Neural crest cell (in vitro differentiated cells): Measurements from ENCODE around the gene PLEKHF1. TPM values are rescaled to one million over a fixed set of nuclear protein-coding genes. Genes with fewer than 3 reads are reported as not detected.

Experiments used
- DNase-seq: peaks from one replicate; pipeline ENCODE4 v3.0.0; 2021; ENCODE audit warnings: low read depth, mixed read lengths, low spot score
- H3K27ac Mint-ChIP-seq: one replicate; pipeline ENCODE4 v1.8.0; 2021; ENCODE audit warnings: mild to moderate bottlenecking, mixed read lengths; ENCODE audit not compliant: unreplicated experiment
- H3K27me3 Mint-ChIP-seq: 2 replicates; pipeline ENCODE4 v1.8.0; 2021; ENCODE audit warnings: low read depth, mild to moderate bottlenecking, mixed read lengths
- H3K36me3 Mint-ChIP-seq: 2 replicates; pipeline ENCODE4 v1.8.0; 2021; ENCODE audit warnings: low read depth, mild to moderate bottlenecking, mixed read lengths
- H3K4me1 Mint-ChIP-seq: 2 replicates; pipeline ENCODE4 v1.8.0; 2021; ENCODE audit warnings: mixed read lengths
- H3K4me3 Mint-ChIP-seq: one replicate; pipeline ENCODE4 v1.8.0; 2021; ENCODE audit warnings: mild to moderate bottlenecking, mixed read lengths
- H3K9me3 Mint-ChIP-seq: 2 replicates; pipeline ENCODE4 v1.8.0; 2021; ENCODE audit warnings: mixed read lengths
- CTCF ChIP-seq: fragments of 200-600 bp; sonication (generic); conservative IDR thresholded peaks from 2 replicates; pipeline ENCODE4 v1.5.0; 2021; ENCODE audit warnings: antibody characterized with exemption, mild to moderate bottlenecking
- total RNA-seq: library from RNA; stranded (reverse); gene quantifications from 2 replicates; pipeline ENCODE4 v1.2.1, GENCODE V29; 2021

Gene PLEKHF1
- total RNA-seq, 1 donor from 2014 or later, result 1.2 TPM

GRCh38 chr19:29694161-29694560 lies 28.9 kb downstream of the PLEKHF1 start:
- Mint-ChIP-seq H3K9me3 (no peaks in the 10 kb centered on the region), H3K4me1 (peaks cover 17% of the 10 kb centered on the region), H3K36me3 (peaks cover 3% of the 10 kb centered on the region), H3K4me3 (no peak overlapping the region), H3K27ac (no peak overlapping the region), H3K27me3 (no peaks in the 10 kb centered on the region)
- no peak for TF ChIP-seq CTCF
- DNase-seq, result no peak

DNA sequence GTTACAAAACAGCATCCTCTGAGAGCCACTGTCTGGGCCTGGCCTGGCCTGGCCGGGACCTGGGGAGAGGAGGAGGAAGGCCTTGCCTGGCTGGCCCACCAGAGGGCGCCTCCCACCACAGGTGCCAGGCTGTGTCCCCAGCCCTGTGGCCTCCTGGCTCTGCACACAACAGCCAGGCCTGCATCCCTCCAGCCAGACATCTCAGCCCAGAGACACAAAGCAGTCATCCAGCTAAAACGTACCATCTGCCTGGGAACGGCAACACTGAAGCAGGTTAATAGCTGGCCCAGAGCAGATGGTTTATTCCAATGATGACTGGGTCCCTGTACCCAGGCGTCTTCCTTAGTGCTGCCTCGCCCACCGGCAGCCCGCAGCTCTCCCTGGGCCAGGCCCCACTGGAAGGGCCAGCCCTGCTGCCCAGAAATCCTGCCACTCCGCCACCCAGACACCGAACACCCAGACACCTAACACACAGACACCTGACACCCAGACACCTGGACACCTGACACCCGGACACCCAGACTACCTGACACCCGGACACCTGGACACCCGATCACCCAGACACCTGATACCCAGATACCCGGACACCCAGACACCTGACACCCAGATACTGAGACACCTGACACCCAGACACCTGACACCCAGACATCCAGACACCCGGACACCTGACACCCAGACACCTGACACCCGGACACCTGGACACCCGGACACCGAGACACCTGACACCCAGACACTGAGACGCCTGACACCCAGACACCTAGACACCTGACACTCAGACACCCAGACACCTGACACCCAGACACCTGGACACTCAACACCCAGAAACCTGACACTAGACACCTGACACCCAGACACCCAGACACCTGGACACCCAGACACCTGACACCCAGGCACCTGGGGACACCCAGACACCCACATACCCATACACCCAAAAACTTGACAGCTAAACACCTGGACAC lies 29.7 kb downstream of the PLEKHF1 start:
- peak; percentile 88 for TF ChIP-seq CTCF
- DNase-seq, result peak; percentile 84
- Mint-ChIP-seq H3K9me3 (no peaks in the 10 kb centered on the region), H3K4me3 (peak overlapping the region; percentile 31), H3K27ac (no peak overlapping the region), H3K36me3 (no peaks in the 10 kb centered on the region), H3K4me1 (peaks cover 13% of the 10 kb centered on the region), H3K27me3 (no peaks in the 10 kb centered on the region)

GRCh38 chr19:29695765-29696564 lies 30.7 kb downstream of the PLEKHF1 start:
- TF ChIP-seq CTCF, result no peak
- no peaks in the 10 kb centered on the region for H3K36me3 Mint-ChIP-seq
- no peak overlapping the region for H3K27ac Mint-ChIP-seq
- no peak overlapping the region for H3K4me3 Mint-ChIP-seq
- no peaks in the 10 kb centered on the region for H3K9me3 Mint-ChIP-seq
- DNase-seq, result no peak
- peaks cover 10% of the 10 kb centered on the region for H3K4me1 Mint-ChIP-seq
- H3K27me3 Mint-ChIP-seq, result no peaks in the 10 kb centered on the region

GRCh38 chr19:29696565-29696846 lies 31.2 kb downstream of the PLEKHF1 start:
- Mint-ChIP-seq H3K36me3 (no peaks in the 10 kb centered on the region), H3K27ac (no peak overlapping the region), H3K9me3 (no peaks in the 10 kb centered on the region), H3K4me1 (peaks cover 7% of the 10 kb centered on the region), H3K4me3 (no peak overlapping the region), H3K27me3 (no peaks in the 10 kb centered on the region)
- TF ChIP-seq CTCF, result no peak
- DNase-seq, result no peak

DNA sequence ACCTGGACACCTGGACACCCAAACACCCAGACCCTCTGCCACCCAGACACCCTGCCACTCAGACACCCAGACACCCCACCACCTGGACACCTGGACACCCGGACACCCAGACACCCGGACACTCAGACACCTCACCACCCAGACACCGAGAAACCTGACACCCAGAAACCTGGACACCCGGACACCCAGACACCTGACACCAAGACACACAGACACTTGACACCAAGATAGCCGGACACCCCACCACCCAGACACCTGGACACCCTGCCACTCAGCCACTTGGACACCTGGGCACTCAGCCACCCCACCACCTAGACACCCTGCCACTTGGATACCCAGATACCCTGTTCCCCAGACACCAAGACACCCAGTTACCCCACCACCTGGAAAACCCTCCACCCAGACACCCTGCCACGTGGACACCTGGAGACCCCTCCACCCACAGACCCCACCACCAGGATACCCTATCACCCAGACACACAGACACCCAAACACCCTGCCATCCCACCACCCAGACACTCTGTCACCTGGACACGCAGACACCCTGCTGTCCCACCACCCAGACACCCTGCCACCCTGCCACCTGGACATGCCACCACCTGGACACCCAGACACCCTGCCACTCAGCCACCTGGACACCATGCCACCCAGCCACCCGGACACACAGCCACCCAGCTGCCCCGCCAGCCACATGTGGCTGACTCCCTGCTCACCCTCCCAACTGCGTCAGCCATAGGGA lies 32.4 kb downstream of the PLEKHF1 start:
- Mint-ChIP-seq H3K9me3 (no peaks in the 10 kb centered on the region), H3K4me1 (peaks cover 7% of the 10 kb centered on the region), H3K27ac (no peak overlapping the region)

More for the DNA sequence above, 32.4 kb downstream of the PLEKHF1 start:
- Mint-ChIP-seq H3K4me3 (peak overlapping the region; percentile 49), H3K27me3 (no peaks in the 10 kb centered on the region), H3K36me3 (no peaks in the 10 kb centered on the region)
- TF ChIP-seq CTCF, result no peak
- no peak for DNase-seq
